NCI-H2227 (cell line): ENCODE measurements around the gene SEMA3A.

Source experiments
- DNase-seq: peaks from one replicate; lab custom pipeline; 2025; ENCODE audit not compliant: unreplicated experiment; lab: John Stamatoyannopoulos, UW

The SEMA3A gene

DNA sequence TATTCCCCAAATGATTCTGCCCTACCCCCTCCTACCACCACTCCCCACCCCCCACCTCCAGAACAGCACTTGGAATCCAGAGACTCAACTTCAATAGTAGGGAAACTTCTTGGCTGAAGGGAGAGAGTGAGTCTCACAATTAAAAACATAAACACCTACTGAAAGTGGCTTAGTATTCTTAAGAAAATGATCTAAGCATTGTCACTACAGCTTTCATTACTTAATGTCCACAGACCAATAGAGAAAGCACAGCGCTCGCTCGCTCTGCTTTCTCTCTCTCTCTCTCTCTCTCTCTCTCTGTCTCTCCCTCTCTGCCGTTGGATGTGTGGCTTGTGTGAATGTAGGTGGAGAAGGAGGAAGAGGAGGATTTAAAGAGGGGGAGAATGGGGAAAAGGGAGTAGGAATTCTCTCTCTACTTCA, 1.5 kb upstream of the SEMA3A start:
- no peak for DNase-seq

DNA sequence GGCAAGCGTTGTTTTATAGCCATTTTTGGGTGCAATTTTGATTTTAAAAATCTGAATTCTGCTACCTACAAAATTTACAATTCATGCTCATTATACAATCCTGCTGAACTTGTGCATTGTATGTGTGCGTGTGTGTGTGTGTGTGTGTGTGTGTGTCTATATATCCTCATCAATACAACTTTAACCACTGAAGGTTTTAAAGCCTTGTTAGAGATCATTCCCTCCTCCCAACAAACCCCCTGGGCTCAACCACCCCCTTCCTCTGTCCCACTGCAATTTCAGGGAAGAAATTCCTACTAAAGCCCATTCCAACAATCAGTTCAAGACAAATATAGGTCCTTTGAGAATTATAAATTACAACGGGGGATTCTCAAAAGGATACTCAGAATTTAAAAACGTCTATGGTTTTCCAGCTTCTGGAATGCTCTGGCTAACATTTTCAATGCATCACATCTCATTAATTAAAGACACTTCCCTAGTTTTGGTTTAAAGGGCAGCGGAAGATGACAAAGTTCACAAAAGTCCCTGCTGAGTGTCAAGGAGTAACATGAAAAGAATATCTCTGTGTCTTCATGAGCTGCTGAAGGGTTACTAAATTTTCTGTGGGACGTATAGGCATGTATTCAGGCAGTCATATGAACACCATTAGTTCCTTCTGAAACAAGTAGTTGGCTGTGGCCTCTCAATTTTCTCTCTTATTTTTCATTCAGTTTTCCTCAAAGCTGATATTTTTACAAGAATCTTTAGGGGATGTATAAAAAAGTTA, 889 bp upstream of the SEMA3A start:
- no peak for DNase-seq

DNA sequence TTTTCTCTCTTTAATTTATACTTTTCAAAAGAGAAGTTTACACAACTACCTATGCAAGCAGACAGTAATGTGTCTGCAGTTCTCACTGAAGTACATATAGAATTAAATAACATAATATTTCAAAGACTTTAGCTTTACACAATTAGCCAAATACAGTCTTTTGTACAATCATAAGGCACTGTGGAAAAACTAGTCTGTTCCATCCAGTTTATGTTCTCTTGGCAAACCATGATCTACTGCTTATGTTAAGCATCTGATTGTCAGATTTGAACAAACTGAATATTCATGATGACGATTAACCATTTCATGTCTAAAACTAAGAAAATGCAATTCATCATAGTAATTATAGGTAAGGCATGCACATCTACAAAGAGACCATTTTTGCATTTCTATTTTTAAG, 842 bp downstream of the SEMA3A start:
- no peak for DNase-seq

DNA sequence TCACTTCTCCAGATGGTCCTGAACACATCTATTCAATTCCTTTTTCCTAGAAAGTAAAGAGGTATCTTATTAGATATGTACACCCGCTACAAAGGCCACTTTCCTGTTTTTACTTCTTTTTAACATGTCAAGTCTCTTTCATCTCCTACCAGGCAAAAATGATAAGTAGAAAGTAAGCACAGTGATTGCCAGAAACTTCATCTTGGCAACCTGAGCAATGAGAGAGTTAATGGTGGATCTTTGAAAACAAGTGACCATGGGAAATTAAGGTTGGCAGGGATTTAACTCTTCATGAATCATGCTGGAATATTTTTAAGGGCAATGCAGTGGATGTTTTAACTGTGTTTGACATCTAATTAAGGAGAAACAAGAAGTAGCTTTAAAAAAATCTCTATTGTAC, 2.7 kb downstream of the SEMA3A start:
- DNase-seq: no peak

DNA sequence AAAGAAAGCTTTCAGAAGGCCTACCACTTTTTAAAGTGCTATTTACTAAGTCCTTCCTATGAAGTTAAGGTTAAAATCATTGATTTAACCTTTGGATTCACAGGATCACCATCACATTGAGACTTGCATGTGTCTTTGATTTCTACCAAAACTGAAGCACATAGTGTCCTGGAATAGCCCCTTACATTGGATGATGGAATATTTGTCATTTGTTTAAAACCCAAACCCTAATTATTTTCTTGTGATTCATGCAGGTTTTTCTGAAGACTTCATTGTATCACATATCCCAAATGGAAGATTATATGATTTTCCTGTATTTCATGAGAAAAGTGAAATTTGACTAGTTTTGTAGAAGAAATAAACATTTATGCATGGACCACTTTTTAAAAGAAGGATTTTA, 3.3 kb downstream of the SEMA3A start:
- DNase-seq: no peak

DNA sequence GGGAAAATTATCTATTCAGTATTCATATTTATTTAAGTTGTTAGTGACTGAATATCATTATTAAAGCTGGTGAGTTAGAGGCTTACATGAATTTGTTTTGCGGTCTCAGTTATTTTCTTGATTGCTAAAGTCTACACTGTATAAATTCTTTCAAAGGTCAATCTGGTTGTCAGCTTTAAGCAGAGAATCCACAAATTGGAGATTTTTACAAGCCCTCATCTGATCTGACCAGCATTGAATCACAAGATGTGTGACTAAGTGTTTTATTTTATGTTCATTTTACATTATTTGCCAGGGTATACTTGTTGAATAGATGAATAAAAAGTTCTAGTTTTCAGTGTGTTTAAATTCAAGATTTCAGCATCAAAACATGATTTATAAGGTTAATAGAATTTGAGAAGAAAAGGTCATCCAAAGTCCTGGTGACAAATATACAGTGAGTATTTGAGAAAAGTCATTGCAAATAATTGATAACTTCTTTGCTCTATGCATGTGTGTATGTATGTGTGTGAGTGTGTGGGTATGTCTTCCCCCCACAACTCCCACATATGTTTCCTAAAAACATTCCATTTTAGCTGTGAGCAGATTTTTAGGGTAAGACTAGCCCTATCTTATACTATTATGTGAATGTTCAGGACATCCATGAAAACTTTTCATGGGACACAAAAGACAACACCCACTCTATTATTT, 4.4 kb downstream of the SEMA3A start:
- no peak for DNase-seq

DNA sequence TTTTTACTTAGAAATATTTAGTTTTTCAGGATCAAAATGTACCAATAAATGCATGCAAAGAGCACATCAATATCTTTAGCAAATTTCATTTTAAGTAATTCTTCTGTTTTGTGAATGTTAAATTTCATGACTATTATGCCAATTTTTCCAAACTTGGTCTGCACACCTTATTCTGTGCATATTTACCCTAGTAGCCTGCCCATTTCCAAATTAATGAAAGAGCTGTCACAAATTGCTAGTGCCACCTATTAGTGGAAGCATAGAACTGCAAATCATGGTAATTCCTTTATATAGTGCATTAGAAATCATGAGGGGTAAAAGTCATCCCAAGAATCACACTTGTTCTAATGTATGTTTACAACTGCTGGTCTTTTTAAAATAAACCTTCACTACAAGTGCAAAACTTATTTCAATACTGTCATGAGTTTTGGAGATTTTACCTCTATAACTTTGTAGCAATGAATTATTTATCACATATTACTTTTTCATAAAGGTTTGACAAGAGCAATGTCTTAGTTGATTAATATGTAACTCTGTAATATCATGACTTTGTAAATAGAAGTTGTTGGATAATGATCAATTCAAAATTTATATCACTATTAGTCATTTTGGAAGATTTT, 5.7 kb downstream of the SEMA3A start:
- no peak for DNase-seq

DNA sequence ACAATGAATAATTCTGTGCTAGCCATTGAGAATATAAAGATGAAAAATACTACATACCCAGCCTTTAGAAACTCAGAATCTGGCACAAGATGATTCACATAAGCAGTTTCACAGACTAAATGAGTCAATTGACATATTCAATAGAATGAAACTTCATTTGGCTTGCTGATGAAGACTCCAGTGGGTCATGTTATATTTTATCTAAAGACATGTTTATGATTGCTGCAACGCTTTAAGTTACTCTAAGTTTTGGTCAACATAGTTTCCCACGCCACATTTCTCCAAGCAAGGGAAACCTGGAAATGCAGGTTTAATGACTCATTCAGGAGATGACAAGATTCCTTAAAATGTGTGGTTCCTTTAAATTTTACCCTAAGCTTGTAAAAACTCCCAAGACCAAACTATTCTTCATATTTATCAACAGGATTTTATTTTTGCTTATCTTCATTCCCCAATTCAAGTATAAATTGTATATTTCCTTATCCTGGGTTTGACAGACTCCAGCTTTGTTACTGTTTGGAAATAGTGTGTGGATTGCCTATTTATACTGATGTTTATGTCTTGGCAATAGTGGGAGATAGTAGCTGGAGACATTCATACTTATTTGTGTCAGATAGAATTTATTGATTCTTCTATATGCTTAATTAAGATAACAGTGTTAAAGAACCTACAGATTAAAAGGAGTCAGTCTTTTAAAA, 6.6 kb downstream of the SEMA3A start:
- no peak for DNase-seq

DNA sequence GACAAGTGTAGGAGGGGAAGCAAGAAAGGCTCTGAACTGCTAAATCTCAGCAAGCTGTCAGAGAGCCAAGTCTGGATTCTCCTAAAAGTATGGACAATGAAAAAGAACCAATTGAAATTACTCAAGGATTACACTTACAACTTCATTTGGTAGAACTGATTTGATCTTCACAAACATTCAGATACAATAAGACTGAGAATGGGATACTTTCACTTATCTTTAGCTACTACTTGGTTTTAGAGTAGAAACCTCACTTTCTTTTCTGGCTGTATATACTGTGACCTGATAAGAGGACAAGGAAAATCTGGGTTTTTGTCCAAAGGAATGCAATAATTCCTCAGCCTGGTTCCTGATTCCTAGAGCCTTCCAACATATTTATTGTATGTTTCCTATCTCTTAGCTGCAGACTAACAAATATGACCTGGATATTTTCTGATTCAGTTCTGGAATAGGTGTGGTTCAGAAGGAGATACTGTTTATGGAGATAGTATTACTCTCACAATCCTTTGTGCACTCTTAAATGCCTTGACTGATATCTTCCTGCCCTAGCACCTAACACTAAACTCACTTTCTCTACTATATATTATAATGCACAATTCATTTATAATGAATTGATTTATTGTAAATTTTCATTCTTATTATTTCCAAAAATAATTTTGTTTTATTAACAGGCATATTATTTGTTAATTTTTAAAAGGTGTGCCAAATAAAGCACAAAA, 7.3 kb downstream of the SEMA3A start:
- DNase-seq: no peak

DNA sequence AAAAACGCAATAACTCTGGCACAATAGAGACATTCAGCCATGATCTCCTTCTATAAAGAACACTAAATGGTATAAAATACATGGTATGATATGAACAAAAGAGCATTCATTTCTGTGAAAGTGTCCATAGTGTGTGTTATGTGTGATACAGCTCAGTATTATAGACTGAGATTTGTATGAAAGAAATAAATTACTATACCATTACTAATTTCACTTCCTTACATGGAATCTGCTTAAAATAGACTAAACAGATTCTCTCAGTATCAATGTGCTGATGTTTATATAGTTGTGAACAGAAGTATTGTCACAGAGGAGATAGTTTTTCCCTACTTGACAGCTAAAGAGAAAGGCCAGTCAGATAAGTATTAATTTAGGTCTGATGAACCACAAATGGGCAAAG, 10.8 kb downstream of the SEMA3A start:
- DNase-seq: no peak

DNA sequence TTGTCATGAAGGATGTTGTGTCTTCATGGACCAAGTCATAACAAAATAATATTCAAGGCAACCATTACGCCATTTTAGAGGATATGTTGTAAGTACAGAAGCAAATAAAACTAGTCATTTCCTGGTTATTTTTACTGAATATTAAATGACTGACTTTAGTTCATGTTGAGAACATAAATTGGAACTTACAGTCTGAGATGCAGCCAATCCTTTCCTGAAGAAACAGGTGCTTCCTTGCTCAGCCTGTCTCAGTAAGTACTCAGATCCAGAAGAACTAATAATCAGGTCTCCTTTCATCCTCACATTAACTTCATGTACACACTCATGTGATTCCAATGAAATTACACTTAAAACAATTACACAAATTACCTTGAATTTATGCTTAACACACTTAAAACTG, 12.3 kb downstream of the SEMA3A start:
- no peak for DNase-seq

DNA sequence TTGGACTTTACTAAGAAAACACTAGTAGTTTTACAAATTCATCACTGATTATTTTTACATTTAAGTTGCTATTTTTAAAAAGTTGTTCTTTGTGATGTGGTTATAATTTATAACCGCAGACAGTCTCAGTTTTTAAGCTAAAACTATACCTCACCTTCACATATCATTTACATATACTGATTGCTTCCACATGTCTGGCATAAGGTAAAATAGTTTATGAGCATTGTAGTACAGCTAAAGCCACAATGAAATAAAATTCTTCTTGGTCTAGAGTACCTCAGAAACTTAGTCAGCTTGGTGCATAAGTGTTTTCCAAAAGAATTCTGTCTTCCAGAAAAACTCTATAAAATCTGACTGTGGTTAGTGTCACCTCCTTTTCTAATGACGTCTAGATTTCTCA, 13.0 kb downstream of the SEMA3A start:
- DNase-seq: no peak

DNA sequence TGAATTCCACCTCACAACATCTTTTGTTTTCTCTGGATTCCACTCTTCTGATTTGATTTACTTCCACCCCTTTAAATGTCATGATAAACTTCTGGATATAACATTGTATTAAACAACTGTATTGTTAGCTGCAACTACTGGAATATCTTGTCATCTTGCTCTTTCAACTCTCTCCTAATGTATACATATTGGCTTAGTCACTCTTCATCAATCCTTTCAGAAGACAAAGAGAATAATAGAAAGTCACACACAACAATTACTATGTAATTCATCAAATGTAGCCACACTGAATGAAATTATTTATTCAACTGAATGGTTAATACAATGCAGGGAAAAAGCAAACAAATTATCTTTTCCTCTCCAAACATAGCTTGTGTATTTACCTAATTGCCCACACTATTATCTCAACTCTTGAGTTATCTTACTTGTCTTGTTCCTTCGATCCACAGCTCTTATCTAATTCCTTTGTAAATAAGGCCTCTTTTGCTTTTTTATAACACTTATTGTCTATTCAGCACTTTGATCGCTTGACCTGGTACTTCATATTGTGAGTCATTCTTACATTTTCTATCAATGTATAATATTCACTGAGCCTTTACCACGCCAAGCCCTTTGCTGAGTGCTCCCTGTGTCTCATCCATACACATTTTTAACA, 16.7 kb downstream of the SEMA3A start:
- DNase-seq: no peak

DNA sequence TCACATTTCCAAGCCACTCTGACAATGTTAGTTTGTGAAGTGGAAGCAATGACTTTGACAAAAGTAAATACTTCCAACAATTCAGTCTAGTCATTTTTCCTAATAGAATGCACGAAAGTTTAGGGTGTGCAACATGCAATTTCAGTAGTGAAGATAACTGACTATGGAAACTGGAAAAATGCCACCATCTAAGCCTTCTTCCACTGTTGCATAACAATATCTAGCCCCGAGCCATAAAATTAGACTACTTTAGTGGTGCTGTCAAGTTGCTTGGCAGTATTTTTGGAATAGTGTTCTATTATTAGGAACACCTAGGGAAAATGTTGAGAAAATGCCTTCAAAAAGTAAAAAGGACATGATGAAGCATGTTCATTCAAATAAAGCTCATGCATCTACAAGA, 17.9 kb downstream of the SEMA3A start:
- DNase-seq: no peak

DNA sequence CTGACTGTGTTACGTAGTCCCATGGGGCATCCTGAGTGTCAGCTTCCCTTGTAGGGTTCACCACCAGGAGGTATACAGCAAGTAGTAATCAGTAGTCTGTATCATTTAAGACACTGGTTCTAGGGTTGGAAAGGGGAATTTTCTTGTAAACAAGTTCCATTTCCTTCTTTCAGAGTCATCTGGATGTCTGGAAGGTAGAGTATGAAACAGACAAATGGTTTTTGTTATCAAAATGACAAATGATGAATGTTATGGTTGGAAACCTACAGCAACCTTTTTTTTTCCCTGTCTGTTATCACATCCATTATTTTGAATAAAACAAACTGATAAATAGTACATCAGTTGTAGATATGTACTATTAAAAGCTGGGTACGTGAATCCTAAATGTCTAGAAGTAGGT, 19.1 kb downstream of the SEMA3A start:
- no peak for DNase-seq

DNA sequence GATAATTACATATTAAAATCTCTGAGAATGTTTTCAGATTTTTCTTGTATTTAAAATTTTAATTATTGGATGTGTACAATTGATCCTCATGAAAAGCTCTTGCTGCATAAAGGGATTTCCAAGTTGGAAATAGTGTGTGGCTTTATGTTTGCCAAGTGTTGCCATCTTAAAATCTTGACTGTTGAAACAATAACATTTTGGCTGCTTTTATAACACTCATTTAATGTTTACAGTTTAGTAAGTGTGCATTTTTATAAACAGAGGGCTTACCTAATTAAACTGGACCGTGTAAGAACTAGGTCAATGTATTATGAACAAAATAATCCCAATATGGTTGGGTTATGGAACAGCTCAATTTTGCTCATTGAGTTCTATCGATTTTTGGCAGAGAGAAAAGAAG, 23.9 kb downstream of the SEMA3A start:
- DNase-seq: no peak

DNA sequence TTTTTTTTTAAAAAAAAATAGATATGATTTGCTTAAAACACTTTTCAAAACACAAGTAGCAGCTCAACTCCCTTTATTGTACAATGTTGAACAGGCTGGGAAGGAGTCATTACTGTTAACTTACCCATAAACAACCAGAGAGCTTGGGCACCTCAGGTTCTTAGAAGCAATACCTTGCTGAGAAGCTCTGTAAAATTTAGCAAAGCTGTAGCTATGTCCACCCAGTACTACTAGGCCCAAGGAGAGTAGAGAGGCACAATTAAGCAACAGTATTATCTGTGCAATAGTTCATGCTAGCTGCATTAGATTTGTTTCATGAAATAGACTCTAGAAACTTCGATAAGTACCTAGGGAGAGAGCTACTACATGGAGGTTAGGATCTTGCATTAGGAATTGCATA, 32.0 kb downstream of the SEMA3A start:
- DNase-seq: no peak

DNA sequence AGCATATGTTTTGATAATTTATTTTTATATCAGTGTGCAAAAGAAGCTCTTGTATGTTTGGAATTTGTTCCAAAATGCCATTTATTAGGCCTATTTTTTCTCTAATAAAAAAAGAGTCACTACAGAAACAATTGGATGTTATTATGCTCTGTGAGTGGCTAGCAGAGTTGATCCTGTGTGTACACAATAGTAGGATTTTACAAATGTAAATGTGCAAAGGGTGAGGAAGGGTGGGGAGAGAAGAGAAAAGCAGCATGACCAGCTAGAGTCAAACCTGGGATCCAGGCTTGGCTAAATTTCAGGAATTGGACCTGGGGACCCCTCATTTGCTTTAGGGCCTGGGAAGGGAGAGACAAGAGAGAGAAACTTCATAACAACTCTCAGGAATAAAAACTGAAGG, 32.5 kb downstream of the SEMA3A start:
- no peak for DNase-seq

DNA sequence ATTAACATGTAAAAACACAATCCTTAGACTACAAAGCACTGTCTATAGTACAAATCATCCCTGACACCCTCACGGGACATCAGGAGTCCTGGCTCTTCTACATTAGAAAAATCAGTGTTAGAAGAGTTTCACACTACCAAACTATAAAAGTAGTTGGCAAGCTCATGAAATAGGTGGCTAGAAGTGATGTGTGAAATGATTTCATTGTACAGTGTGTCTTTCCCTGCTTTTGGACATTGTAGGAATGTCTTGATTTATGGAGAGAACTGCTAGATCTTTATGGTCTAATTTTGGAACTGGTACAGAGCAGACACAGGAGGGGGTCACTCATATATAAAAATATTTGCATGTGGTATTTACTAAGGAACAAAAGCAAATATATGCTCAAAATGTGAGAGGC, 33.2 kb downstream of the SEMA3A start:
- DNase-seq: no peak

DNA sequence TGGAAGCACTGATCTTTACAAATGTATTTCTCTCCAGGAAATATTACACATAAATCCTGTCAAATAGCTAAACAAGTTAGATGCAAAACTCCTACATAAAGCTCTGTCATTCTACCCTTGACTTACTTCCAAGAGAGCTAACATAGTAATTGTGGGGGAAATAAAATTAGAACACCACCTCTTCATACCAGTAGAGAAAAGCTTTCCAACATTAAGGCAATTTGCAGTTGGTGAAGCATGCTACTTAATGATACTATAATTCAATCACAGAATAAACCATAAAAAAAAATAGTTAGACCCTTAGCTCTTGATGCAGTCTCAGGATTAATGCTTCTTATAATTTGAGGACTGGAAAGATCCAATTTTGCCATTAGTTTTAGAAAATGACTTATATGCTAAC, 35.2 kb downstream of the SEMA3A start:
- no peak for DNase-seq

DNA sequence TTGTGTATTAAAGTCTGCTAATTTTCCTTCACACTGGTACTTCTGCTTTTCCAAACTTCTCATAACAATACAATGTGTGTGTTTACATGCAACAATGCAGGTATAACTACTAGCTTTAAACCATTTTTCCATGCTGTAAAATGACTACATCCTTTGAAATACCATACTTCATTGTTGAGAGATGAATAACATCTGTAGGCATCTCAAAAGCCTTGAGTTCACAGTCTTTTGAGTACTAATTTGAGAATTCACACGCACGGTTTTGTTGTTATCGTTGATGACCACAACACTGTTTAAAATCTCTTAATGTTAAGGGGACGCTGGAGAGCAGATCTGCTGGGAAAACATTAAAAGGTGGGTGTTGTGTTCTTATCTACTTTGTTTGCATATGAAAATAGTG, 37.4 kb downstream of the SEMA3A start:
- DNase-seq: no peak
